GM12878 (cell line): ENCODE data around the gene IRF1. TPM values are rescaled to one million over a fixed set of nuclear protein-coding genes. Genes with fewer than 3 reads are reported as not detected.
A peak's percentile ranks its signal among the peaks of the same experiment; 100 is the strongest.

ENCODE experiments used
- ATAC-seq: fragments of 200-7000 bp; cut with Tn5 transposase; 3 replicates; pipeline ENCODE4 v1.9.1; 2020; ENCODE audit warnings: mild to moderate bottlenecking, moderate library complexity
- BruUV-seq: library from RNA; stranded (reverse); fragments of 400-500 nt; replicated peaks from 2 replicates; lab custom pipeline; 2021; lab: Mats Ljungman, UMichigan
- CTCF ChIA-PET: fragments of 300-600 bp; sonication (Branson Sonifier 250); formaldehyde crosslinking; extraction: SDS; loops from one replicate; lab custom pipeline; 2021; ENCODE audit warnings: inconsistent platforms; lab: Yijun Ruan, JAX
- POLR2A ChIA-PET: fragments of 350-600 bp; formaldehyde crosslinking; extraction: SDS; loops from one replicate; lab custom pipeline; 2021; ENCODE audit warnings: inconsistent platforms; lab: Charles Lee
- RAD21 ChIA-PET: fragments of 300-600 bp; sonication (Branson Sonifier 250); formaldehyde crosslinking; loops from one replicate; lab custom pipeline; 2023; ENCODE audit warnings: antibody characterized with exemption; ENCODE audit not compliant: unreplicated experiment; lab: Charles Lee
- SMC1A ChIA-PET: fragments of 300-600 bp; sonication (Branson Sonifier 250); formaldehyde crosslinking; loops from one replicate; lab custom pipeline; 2023; ENCODE audit not compliant: unreplicated experiment, uncharacterized antibody; lab: Charles Lee
- DNase-seq: peaks from one replicate; pipeline ENCODE4 v3.0.0-alpha.2; 2011; ENCODE audit warnings: low read depth, low spot score
- FAIRE-seq: peaks from 3 replicates; lab custom pipeline; 2011; peaks lifted over from hg19 to GRCh38; lab: Jason Lieb, UNC
- H2AFZ ChIP-seq: 2 replicates; pipeline ENCODE4 v1.6.0; 2011; ENCODE audit warnings: low read depth, low read length, control low read depth; ENCODE audit not compliant: control insufficient read depth
- H3K27ac ChIP-seq: 2 replicates; pipeline ENCODE4 v1.5.1; 2011; ENCODE audit warnings: control low read depth; ENCODE audit not compliant: control insufficient read depth, insufficient read depth
- H3K27me3 ChIP-seq, 2 experiments: replicated peaks in 1 of 2; 2 replicates each; pipeline versions ENCODE4 v1.6.0 to v1.6.1; 2011; ENCODE audit warnings: low read length in 1 of 2; ENCODE audit not compliant: control insufficient read depth in 2 of 2, insufficient read depth in 2 of 2
- H3K36me3 ChIP-seq, 2 experiments: 2 replicates each; pipeline ENCODE4 v1.5.1; 2011; ENCODE audit warnings: low read length in 1 of 2; ENCODE audit not compliant: control insufficient read depth in 2 of 2, insufficient read depth in 2 of 2
- H3K4me1 ChIP-seq: 2 replicates; pipeline ENCODE4 v1.6.1; 2011; ENCODE audit warnings: mild to moderate bottlenecking, low read length, moderate library complexity, mixed read lengths; ENCODE audit not compliant: control insufficient read depth, insufficient read depth
- H3K4me2 ChIP-seq: 2 replicates; pipeline ENCODE4 v1.6.0; 2011; ENCODE audit warnings: control low read depth; ENCODE audit not compliant: control insufficient read depth, insufficient read depth
- H3K4me3 ChIP-seq: fragments of 200-600 bp; sonication (generic); 2 replicates; pipeline ENCODE4 v1.5.1; 2016
- H3K79me2 ChIP-seq: 2 replicates; pipeline ENCODE4 v1.6.0; 2011; ENCODE audit warnings: low read length; ENCODE audit not compliant: control insufficient read depth, insufficient read depth
- H3K9ac ChIP-seq: 2 replicates; pipeline ENCODE4 v1.8.0; 2011; ENCODE audit warnings: low read length, control low read depth, mixed read lengths; ENCODE audit not compliant: control insufficient read depth, insufficient read depth
- H3K9me3 ChIP-seq: replicated peaks from 3 replicates; pipeline ENCODE4 v1.5.1; 2011; ENCODE audit warnings: mild to moderate bottlenecking, low read length; ENCODE audit not compliant: control insufficient read depth, insufficient read depth
- H4K20me1 ChIP-seq: 2 replicates; pipeline ENCODE4 v1.6.0; 2011; ENCODE audit not compliant: control insufficient read depth, insufficient read depth
- BHLHE40 ChIP-seq, 2 experiments: fragments of 450-650 bp in 1 of 2; IDR thresholded peaks; 2 replicates each; pipeline ENCODE4 v1.6.1; 2011 to 2017; ENCODE audit warnings: low read depth in 2 of 2, borderline replicate concordance in 1 of 2, improper control_type of control experiment in 1 of 2, low read length in 1 of 2, mild to moderate bottlenecking in 1 of 2
- BRCA1 ChIP-seq: IDR thresholded peaks from 2 replicates; pipeline ENCODE4 v1.6.1; 2011; ENCODE audit warnings: low read depth, low read length, improper control_type of control experiment
- CBFB ChIP-seq: IDR thresholded peaks from 2 replicates; pipeline ENCODE4 v1.6.1; 2016; ENCODE audit warnings: antibody characterized with exemption, low read depth
- CREB1 ChIP-seq: IDR thresholded peaks from 2 replicates; pipeline ENCODE4 v1.6.1; 2012; ENCODE audit warnings: low read depth, mild to moderate bottlenecking, inconsistent platforms
- EZH2 ChIP-seq: IDR thresholded peaks from 2 replicates; pipeline ENCODE4 v1.6.1; 2012; ENCODE audit warnings: low read depth, mild to moderate bottlenecking, control low read depth, inconsistent platforms, low read length, borderline replicate concordance; ENCODE audit not compliant: control insufficient read depth
- MEF2B ChIP-seq: fragments of 450-650 bp; IDR thresholded peaks from 2 replicates; pipeline ENCODE4 v1.6.1; 2018; ENCODE audit warnings: mild to moderate bottlenecking, moderate library complexity; ENCODE audit not compliant: partially characterized antibody, poor library complexity, severe bottlenecking
- NFYA ChIP-seq: IDR thresholded peaks from 2 replicates; pipeline ENCODE4 v1.6.1; 2011; ENCODE audit warnings: low read depth, mild to moderate bottlenecking, low read length, improper control_type of control experiment, borderline replicate concordance
- SMAD1 ChIP-seq: fragments of 450-650 bp; IDR thresholded peaks from 2 replicates; pipeline ENCODE4 v1.6.1; 2018; ENCODE audit warnings: mild to moderate bottlenecking, low read depth; ENCODE audit not compliant: partially characterized antibody
- SMC3 ChIP-seq: IDR thresholded peaks from 2 replicates; pipeline ENCODE4 v1.6.1; 2011; ENCODE audit warnings: low read length, improper control_type of control experiment, borderline replicate concordance
- WGBS: methylation state at CpG from one replicate; pipeline ENCODE4 v1.1.6; 2016; ENCODE audit warnings: low lambda C conversion rate; ENCODE audit not compliant: insufficient replicate concordance, insufficient coverage; ENCODE audit errors: missing lambda C conversion rate; 5-methylcytosine and 5-hydroxymethylcytosine counted together
- in situ Hi-C: fragments of 300-500 bp; cut with MboI; formaldehyde crosslinking; loops from 9 replicates; pipeline ENCODE4 v1.14.3; 2018; ENCODE audit warnings: mixed read lengths
- intact Hi-C: fragments of 100-400 bp; cut with micrococcal nuclease; formaldehyde crosslinking; loops from one replicate; pipeline ENCODE4 v1.14.2; 2022; ENCODE audit not compliant: unreplicated experiment
- polyA plus RNA-seq, 11 experiments: library from polyadenylated mRNA; depleted of rRNA in 4 of 11; unstranded in 6 of 11; stranded (reverse) in 5 of 11; fragments of >200 nt; fragmentation: Nextera tagmentation in 4 of 11; fragmentation: Illumina TruSeq in 1 of 11; extraction: Ambion mirVana in 4 of 11; extraction: Trizol in 1 of 11; gene quantifications; 1 replicate in 1 of 11; 2 replicates in 10 of 11; pipeline versions ENCODE4 v1.2.1 to v1.2.3, GENCODE V29; 2011 to 2016; ENCODE audit warnings: inconsistent platforms in 2 of 11, missing spikeins in 2 of 11, low read depth in 1 of 11
- total RNA-seq, 4 experiments: library from RNA; depleted of rRNA in 3 of 4; stranded (reverse); fragments of >200 nt in 3 of 4; fragmentation: Illumina TruSeq in 1 of 4; extraction: Trizol in 1 of 4; gene quantifications; 2 replicates each; pipeline versions ENCODE4 v1.2.1 to v1.2.3, GENCODE V29; 2013 to 2021

The IRF1 gene
- total and polyA plus RNA-seq, 10 of the 15 experiments (the other 5 are each of a cell fraction or from before 2014, with no cell fraction given): 6.9 to 68.0 (median 49.6) TPM

GRCh38 chr5:132456987-132457361, 33.6 kb downstream of the IRF1 start:
- intact Hi-C loops: loop anchor here (1.0 to 5.0 kb wide), 2 partner anchors 30 to 40 kb away; no protein-coding TSS in a partner anchor
- Histone ChIP-seq H3K9me3 (no peaks in the 10 kb centered on the region), H3K27ac (peak overlapping the region; percentile 89), H3K36me3 (peaks cover 10 to 14% of the 10 kb centered on the region in 2 experiments; a peak in 3 of 4 replicates), H3K79me2 (peaks cover 13% of the 10 kb centered on the region), H3K4me3 (no peak overlapping the region), H4K20me1 (no peaks in the 10 kb centered on the region), H3K27me3 (no peaks in the 10 kb centered on the region), H2AFZ (no peak overlapping the region), H3K4me2 (peak overlapping the region; percentile 3), H3K9ac (peak overlapping the region; percentile 52), H3K4me1 (peaks cover 63% of the 10 kb centered on the region)
- no peak for TF ChIP-seq BRCA1
- TF ChIP-seq NFYA: no peak
- TF ChIP-seq SMC3: no peak
- TF ChIP-seq CBFB: no peak
- no peak for TF ChIP-seq MEF2B
- TF ChIP-seq EZH2: no peak
- TF ChIP-seq CREB1: no peak
- no peak for TF ChIP-seq SMAD1
- TF ChIP-seq BHLHE40 (IDR thresholded peaks at IDR 0.05; ENCODE audit: borderline replicate concordance in 1 of 2, low read depth in 2 of 2, low read length in 1 of 2): no peak
- CTCF ChIA-PET: interaction anchor here (0.6 to 7.4 kb wide), 17 partner anchors 7 to 71 kb away, joined by 3 to 89 read pairs (median 5); partner anchors contain the start of gene IRF1
- WGBS: 1% methylated on average over 6 of the region's 6 CpGs
- no peak for FAIRE-seq
- no peak for DNase-seq
- SMC1A ChIA-PET: interaction anchor here (0.7 to 8.0 kb wide), 19 partner anchors 9 to 276 kb away, joined by 3 to 201 read pairs (median 11); partner anchors contain the start of gene IRF1
- RAD21 ChIA-PET: interaction anchor here (0.8 to 7.9 kb wide), 15 partner anchors 9 to 184 kb away, joined by 3 to 192 read pairs (median 12); partner anchors contain the start of gene IRF1
- no TSS peak for BruUV-seq
- in situ Hi-C loops: no loop called here
- peak; percentile 26 for ATAC-seq
- POLR2A ChIA-PET: interaction anchor here (0.9 to 8.2 kb wide), 15 partner anchors 9 to 42 kb away, joined by 3 to 128 read pairs (median 19); partner anchors contain the start of gene IRF1
